Liver (tissue), 1 donor: ENCODE measurements around the gene STAB1.

Source experiments
- ATF3 ChIP-seq: IDR thresholded peaks from 2 replicates; pipeline ENCODE4 v1.6.1; 2016; ENCODE audit warnings: antibody characterized with exemption
- SP1 ChIP-seq: IDR thresholded peaks from 2 replicates; pipeline ENCODE4 v1.6.1; 2018; ENCODE audit warnings: antibody characterized with exemption, mild to moderate bottlenecking
- donor health status: healthy.

- TF ChIP-seq ATF3 (no peak), SP1 (no peak)
Measured at GRCh38 chr3:52520716-52521487, 25.8 kb downstream of the STAB1 start.
